ENCODE measurements around the gene MAGEB4.
"Not testable (repeated sequence)": the region's sequence is repeated elsewhere in the genome, so short reads cannot be mapped to it uniquely, and the experiment has no call there.

Gene MAGEB4, protein sequence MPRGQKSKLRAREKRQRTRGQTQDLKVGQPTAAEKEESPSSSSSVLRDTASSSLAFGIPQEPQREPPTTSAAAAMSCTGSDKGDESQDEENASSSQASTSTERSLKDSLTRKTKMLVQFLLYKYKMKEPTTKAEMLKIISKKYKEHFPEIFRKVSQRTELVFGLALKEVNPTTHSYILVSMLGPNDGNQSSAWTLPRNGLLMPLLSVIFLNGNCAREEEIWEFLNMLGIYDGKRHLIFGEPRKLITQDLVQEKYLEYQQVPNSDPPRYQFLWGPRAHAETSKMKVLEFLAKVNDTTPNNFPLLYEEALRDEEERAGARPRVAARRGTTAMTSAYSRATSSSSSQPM

DNA sequence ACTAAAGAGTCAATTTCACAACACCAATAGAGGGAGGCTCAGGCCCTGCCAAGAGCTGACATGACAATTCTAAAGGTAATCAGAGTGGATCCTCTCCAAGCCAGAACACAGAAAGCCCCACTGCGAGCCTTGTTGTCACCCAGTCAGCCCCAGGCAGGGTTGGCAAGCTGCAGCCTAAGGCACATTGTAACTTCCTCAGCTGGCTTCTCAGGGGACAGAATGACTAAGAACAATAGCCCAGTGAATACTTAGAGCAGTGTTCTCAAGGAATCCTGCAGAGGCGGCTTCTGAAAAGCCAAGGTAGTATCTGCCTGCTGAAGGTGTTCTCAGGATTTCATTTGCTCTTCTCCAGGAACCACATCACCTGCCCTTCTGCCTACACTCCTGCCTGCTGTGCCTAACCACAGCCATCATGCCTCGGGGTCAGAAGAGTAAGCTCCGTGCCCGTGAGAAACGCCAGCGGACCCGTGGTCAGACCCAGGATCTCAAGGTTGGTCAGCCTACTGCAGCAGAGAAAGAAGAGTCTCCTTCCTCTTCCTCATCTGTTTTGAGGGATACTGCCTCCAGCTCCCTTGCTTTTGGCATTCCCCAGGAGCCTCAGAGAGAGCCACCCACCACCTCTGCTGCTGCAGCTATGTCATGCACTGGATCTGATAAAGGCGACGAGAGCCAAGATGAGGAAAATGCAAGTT, at the start of gene MAGEB4:
Gene MAGEB4, plus strand, starts transcription at position 277 of the 692 bp plus-strand sequence. Its CDS starts 136 bp downstream, at position 413.
- DNase-seq: no peak

DNA sequence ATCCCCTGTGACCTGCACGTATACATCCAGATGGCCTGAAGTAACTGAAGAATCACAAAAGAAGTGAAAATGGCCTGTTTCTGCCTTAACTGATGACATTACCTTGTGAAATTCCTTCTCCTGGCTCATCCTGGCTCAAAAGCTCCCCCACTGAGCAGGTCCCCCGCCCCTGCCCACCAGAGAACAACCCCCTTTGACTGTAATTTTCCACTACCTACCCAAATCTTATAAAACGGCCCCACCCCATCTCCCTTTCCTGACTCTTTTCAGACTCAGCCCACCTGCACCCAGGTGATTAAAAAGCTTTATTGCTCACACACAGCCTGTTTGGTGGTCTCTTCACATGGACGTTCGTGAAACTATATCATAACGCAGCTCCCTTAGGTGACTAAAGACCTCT, 47.9 kb upstream of the MAGEB4 start:
- not testable (repeated sequence) for DNase-seq

DNA sequence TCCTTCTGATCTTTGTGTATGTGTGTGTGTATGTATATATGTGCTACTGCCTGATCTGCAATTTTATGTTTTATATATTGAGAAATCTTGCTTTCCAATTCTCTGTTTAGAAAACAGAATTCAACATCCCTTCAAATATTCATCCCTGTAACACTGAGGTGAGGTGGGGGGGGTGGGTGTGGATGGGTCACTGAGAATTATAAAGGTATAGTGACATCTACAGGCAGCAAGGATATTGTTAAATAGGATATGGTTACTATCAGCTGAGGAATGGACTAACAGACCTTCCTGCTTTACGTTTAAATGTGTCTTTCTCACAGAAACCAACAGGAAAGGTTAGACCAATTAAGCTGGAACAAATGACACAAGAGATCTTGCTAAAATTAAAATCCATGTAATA, 45.5 kb upstream of the MAGEB4 start:
- peak in 1 of 2 experiments; percentile 14 for DNase-seq

DNA sequence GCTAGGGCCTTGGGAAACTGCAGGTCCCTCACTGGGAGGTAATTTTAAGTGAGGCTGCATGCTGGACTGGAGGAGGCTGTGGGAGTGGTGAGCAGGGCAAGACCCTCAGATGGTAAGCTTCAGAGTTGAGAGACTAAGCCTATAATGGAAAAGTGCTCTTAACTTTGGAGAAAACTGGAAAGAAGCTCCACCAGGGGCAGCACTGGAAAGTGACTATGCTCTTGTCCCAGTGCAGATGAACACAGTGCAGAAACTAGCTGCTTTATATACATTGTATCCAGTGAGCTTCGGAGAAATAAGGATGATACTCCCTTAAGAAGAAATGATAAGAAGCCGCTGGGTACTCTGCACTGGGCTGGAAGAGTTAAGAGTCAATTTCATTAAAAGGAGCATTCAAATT, 29.6 kb upstream of the MAGEB4 start:
- no peak for DNase-seq

DNA sequence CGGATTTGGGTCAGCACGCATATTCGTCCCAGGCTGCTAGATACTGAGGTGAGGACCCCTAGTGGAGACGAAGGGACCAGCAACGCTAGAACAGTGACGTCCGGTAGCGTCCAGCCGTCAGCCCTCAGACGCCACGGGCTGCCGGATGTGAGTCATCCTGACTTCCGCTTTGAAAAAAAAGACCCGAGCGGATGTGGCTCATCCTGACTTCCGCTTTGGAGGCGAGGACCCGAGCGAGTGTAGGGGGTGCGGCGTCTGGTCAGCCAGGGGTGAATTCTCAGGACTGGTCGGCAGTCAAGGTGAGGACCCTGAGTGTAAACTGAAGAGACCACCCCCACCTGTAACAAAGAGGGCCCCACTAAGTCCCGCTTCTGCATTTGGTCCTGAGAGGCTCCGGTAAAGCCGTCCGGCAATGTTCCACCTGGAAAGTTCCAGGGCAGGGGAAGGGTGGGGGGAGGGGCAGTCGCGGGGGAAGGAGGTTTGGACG, 26.4 kb upstream of the MAGEB4 start, which contains the start of gene MAGEB2:
Gene MAGEB2, plus strand, starts transcription at position 207 of the 487 bp plus-strand sequence. CDS start 3,018 bp downstream, outside the sequence.
- peak in 1 of 2 experiments; percentile 21 for DNase-seq

DNA sequence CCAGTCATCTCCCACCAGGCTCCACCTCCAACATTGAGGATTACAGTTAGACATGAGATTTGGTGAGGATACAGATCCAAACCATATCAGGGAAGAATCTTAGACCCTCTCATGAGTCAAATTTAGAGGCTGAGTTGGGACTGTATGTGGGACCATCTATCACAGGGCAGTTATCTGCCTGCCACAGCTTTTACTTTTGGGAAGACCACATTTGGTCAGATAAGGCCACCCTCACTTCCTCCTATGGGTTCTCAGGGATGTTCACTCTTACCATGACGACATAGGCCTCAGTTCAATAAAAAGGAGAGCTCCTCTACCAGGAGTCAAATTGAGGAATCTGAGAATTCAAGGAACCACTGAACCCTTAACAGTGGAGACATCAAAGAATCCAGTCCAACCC, 24.3 kb upstream of the MAGEB4 start:
- DNase-seq: no peak

DNA sequence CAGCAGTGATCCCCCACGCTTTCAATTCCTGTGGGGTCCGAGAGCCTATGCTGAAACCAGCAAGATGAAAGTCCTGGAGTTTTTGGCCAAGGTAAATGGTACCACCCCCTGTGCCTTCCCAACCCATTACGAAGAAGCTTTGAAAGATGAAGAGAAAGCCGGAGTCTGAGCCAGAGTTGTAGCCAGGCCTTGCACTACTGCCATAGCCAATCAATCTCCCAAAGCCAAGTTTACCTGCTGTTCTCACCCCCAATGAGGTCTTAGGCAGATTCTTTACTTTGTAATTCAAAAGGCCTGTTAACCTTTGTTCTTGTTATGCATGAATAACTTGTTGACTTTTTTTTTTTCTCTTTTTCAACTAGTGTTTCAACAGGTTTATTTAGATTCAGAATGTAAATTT, 22.4 kb upstream of the MAGEB4 start:
- no peak for DNase-seq

DNA sequence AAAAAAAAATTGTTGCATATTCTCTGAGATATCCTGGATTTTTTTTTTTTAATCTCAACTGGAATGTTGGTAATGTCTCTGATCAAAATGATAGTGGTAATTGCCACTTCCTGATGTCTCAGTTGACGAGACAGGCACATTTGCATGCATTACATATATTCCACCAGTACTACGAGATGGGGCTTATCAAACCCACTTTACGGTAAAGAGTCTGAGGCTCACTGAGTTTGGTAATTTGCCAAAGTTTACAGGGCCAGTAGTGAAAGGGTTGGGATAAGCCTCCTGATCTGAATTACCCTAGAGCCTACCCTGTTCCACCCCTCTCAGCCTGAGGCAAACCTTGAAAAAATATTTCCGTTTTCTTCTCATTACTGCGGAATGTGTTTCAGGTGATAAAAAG, 21.1 kb upstream of the MAGEB4 start:
- DNase-seq: no peak

DNA sequence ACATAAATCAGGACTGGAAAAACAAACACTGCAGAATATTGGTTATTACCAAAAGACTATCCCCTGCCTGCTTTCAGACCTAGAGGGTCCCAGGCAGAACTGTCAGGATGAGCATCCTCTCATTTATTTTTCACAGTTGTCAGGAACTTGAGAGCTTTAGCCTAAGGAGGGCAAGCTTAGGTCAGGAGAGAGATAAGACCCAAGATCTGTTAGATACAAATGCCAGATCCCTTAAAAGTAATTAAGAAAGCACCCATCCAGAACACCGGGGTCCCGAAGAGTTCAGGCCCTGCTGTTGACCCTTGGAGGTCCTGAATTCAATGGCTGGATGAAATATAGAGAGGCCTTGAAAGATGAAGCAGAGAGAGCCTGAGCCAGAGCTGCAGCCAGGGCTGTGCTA, 17.3 kb upstream of the MAGEB4 start:
- DNase-seq: no peak

DNA sequence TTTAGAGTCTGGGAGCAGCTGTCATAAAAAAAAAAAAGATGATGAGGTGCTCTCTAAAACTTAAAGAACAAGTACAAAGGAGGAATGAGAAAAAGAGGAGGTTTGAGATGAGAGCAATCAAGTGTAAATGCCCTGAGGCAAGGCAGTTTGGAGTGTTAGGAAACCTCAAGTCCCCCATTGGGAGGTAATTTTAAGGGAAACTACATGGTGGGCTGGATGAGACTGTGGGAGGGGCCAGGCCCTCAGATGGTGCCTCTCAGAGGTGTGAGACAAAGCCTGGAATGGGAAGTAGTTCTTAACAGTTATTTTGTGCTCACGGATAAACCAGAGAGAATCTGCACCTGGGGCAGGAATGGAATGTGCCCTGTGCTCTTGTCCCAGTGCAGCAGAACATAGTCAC, 13.3 kb upstream of the MAGEB4 start:
- DNase-seq: no peak

DNA sequence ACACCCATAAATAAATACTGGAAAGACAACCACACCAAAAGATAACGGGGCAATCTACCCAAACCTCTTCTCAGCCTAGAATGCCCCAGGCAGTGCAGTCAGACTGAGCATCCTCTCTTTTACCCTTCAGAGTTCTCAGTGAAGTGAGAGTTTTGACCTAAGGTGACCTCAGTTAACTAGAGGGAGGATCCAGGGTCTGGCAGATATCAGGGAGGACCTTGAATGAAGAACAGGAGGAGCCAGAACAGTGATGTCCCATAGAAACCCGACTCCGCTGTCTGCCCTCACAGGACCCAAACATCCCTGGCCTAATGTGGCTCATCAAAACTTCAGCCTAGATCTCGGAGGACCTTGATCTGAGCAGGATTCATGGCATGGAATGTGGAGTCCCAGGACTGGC, 11.4 kb upstream of the MAGEB4 start, which contains the start of gene MAGEB3:
Gene MAGEB3, plus strand, starts transcription at position 263 of the 400 bp plus-strand sequence. CDS start 5,268 bp downstream, outside the sequence.
- no peak for DNase-seq

DNA sequence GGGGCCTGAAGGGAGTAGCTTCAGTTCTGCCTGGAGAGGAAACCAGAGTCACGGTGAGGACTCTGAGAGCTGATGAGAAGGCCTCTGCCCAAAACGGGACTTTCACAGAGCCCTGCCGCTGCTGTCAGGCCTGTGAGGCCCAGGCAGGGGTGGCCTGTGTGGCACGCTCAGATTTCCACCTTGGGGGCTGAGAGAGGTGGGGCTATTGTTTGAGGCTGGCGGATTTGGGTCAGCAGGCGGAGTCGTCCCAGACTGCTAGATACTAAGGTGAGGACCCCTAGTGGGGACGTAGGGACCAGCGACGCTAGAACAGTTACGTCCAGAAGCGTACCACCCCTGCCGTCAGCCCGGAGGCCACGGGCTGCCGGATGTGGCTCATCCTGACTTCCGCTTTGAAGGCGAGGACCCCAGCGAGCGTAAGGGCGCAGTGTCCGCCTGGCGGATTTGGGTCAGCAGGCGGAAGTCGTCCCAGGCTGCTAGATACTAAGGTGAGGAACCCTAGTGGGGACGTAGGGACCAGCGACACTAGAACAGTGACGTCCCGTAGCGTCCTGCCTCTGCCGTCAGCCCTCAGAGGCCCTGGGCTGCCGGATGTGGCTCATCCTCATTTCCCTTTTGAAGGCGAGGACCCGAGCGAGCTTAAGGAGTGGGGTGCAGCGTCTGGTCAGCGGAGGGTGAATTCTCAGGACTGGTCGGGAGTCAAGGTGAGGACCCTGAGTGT, 5.1 kb downstream of the MAGEB4 start, which contains the start of gene MAGEB1:
Gene MAGEB1, plus strand, starts transcription at position 378 of the 721 bp plus-strand sequence. CDS start 3,348 bp downstream, outside the sequence.
- DNase-seq: peak in 1 of 2 experiments; percentile 4

DNA sequence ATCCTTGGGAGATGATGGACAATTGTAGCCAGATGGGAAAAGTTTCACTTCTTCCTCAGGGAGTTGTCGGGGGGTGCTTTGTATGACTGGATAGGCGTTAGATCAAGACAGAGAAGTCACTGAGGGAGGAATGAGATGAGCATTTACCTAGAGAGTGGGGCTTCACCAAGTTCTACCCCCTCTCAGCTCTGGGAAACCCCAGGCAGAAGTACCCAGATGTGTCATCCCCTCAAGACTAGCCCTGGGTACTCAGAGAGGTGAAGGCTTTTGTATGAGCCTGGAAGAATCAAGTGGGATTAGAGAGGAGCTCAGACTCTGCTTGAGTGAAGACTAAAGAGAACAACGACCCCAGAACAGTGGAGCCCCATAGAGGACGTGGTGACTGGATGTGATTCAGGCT, 7.1 kb downstream of the MAGEB4 start:
- DNase-seq: no peak

DNA sequence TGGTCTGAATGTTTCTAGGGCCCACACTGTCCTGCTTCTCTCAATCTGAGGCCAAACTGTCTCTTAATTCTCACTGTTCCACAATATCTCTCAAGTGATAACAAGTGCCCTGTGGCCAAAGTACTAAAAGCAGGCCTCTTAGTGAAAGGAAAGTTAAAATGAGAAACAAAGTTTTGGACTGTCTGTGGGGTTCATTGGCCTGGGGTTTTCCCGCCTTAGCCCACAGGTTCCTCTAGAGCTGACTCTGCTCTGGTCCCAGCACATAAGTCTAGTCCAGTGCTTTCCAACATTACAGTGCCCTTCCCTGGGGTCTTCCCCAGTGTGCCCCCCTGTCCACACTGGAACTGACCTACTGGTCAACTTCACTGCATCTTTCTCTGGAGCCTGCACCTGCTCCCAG, 11.5 kb downstream of the MAGEB4 start:
- DNase-seq: no peak

DNA sequence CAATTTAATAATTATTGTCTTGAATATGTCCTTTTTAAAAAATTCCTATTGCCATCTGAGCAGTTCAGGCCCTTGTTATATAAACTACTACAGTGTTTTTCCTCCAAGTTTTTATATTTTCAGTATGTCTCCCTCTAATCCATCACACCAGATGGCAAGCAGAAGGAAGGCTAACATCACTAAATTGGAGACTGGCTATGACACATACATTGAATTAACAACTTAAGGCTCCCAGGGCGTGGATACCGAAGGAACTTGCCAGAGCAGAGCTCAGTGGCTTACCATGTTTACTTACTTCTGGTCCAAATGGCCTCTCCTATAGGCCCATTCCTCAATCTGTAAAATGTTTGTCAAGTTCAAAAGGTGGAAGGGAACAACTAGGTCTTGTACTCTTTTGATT, 18.1 kb downstream of the MAGEB4 start:
- no peak for DNase-seq

DNA sequence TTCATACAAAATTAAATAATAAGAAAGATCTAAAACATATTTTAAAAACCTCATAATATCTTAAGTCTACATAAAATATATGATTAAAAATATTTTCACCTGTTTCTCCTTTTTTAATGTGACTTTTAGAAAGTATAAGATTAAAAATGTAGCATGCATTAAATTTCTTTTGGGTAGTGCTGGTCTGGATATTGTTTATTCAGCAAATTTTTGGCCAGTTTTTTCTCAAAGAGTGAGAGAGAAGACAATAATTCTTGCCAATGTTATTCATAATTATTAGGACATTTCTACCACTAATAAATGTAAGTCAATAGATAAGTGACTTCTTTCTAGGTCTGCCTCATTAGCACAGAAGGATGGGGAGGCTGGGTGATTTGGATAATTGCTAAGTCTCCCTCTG, 19.2 kb downstream of the MAGEB4 start:
- DNase-seq: no peak

DNA sequence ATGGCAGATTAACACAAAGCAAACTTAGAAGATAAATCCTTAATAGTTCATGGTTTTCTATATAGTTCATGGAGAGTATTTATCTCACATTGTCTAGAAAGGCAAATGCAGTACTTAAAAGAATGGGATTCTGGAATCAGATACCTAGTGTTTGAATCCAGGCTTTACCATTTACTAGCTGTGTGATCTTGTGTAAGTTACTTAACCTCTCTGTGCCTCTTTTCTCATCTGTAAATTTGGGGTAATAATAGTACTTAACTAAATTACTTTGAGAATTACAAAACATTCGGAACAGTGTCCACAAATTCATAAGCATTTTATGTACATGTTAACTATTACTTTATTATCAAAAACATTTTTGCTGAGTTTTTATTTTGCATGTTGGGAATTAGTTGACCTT, 21.0 kb downstream of the MAGEB4 start:
- no peak for DNase-seq

DNA sequence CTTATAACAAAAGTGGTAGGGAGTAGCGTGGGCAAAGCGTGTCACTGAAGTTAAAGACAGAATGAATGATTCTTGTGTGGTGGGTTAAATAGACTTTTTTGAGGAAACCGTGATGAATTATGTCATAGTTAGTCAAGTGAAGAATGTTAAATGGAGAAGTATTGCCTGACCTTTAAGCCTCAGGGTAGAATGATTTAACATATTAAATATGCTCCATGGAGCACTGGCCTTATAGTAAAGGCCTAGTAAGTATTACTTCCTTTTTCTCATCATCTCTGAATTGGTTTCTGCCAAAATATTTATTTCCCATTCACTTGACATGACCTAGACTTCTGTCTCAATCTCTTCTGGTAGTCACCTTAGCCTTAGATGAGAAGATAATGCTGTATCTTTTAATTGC, 28.8 kb downstream of the MAGEB4 start:
- DNase-seq: no peak

DNA sequence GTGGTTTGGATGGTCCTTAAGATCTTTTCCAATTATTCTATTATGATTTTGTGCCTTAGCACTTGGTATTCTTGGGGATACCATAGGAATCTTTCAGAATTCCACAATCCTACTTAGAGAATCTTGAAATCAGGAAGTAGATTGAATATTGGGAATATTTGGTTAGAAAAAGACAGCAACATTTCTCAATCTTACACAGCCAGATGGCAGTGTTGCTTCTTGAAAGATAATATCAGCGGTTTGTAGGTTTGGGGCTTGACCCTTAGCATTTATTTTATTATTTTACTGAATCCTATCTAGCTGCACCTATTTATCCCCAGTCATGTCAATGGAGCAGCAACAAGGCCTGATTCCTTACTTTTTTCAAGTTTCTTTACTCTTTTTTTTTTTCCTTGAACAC, 33.7 kb downstream of the MAGEB4 start:
- peak in 1 of 2 experiments; percentile 2 for DNase-seq

DNA sequence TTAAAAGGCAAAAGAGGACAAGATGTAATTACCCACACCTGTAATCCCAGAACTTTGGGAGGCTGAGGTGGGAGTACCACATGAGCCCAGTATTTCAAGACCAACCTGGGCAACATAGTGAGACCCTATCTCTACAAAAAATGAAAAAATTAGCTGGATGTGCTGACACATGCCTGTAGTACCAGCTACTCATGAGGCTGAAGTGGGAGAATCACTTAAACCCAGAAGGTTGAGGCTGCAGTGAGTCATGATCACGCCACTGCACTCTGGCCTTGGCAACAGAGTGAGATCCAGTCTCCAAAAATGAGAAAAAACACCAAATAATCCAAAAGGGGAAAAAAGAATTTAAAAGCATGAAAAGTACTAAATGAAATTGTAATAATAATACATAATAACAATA, 36.6 kb downstream of the MAGEB4 start:
- no peak for DNase-seq

DNA sequence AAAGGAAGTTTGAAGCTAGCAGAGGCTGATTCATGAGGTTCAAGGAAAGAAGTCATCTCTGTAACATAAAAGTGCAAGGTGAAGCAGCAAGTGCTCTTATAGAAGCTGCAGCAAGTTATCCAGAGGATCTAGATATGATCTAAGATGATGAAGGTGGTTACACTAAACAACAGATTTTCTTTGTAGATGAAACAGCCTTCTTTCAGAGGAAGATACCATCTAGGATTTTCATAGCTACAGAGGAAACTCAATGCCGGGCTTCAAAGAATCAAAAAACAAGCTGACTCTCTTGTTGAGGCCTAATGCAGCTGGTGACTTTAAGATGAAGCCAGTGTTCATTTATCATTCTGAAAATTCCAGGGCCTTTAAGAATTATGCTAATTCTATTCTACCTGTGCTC, 38.6 kb downstream of the MAGEB4 start:
- DNase-seq: no peak

DNA sequence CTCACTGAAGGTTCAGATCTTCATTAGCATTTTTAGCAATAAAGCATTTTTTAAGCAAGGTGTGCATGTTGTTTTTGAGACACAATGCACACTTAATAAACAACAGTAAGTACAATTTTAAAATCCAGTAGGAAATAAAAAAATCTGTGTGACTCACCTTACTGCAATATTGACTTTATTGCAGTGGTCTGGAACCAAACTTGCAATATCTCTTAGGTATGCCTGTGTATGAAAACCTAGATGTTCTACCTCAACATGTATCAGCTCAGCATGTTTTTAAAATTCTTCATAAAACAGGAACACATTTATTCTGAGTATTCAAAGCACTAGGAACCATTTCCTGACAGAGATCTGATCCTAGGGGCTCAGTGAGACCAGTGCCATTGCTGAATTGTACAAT, 40.7 kb downstream of the MAGEB4 start:
- DNase-seq: no peak

All from NCI-H526 (cell line).